Endodermal cell (in vitro differentiated cells): ENCODE measurements around the gene MCOLN1. TPM values are rescaled to one million over a fixed set of nuclear protein-coding genes. Genes with fewer than 3 reads are reported as not detected.

Experiments
- DNase-seq: peaks from one replicate; pipeline ENCODE4 v3.0.0-alpha.2; 2017
- H3K27ac ChIP-seq: 2 replicates; pipeline ENCODE4 v1.5.1; 2013; ENCODE audit warnings: mild to moderate bottlenecking, low read depth, low read length, moderate library complexity
- H3K27me3 ChIP-seq: 2 replicates; pipeline ENCODE4 v1.6.1; 2013; ENCODE audit warnings: mild to moderate bottlenecking, low read length, moderate library complexity; ENCODE audit not compliant: insufficient read depth, control insufficient read depth, poor library complexity, severe bottlenecking
- H3K36me3 ChIP-seq: 2 replicates; pipeline ENCODE4 v1.7.0; 2013; ENCODE audit warnings: mild to moderate bottlenecking, low read length, moderate library complexity; ENCODE audit not compliant: control insufficient read depth, insufficient read depth
- H3K4me1 ChIP-seq: one replicate; pipeline ENCODE4 v1.7.0; 2013; ENCODE audit warnings: low read length; ENCODE audit not compliant: control insufficient read depth, insufficient read depth
- H3K4me3 ChIP-seq: 2 replicates; pipeline ENCODE4 v1.5.1; 2013; ENCODE audit warnings: mild to moderate bottlenecking, low read length, moderate library complexity
- H3K9ac ChIP-seq: 2 replicates; pipeline ENCODE4 v1.6.1; 2013; ENCODE audit warnings: mild to moderate bottlenecking, low read length, moderate library complexity; ENCODE audit not compliant: poor library complexity, severe bottlenecking; ENCODE audit errors: extremely low read depth
- H3K9me3 ChIP-seq: 2 replicates; pipeline ENCODE4 v1.6.1; 2013; ENCODE audit warnings: mild to moderate bottlenecking, low read length, moderate library complexity; ENCODE audit not compliant: control insufficient read depth
- H3K27ac Mint-ChIP-seq: 2 replicates; pipeline ENCODE4 v1.8.0; 2020; ENCODE audit warnings: mixed read lengths
- H3K27me3 Mint-ChIP-seq: 2 replicates; pipeline ENCODE4 v1.8.0; 2021; ENCODE audit warnings: mild to moderate bottlenecking, mixed read lengths; ENCODE audit not compliant: insufficient read depth
- H3K36me3 Mint-ChIP-seq: 2 replicates; pipeline ENCODE4 v1.8.0; 2020; ENCODE audit warnings: low read depth, mixed read lengths
- H3K4me1 Mint-ChIP-seq: 2 replicates; pipeline ENCODE4 v1.8.0; 2020; ENCODE audit warnings: mixed read lengths
- H3K4me3 Mint-ChIP-seq: 2 replicates; pipeline ENCODE4 v1.8.0; 2020; ENCODE audit warnings: mild to moderate bottlenecking, moderate library complexity, mixed read lengths
- H3K9me3 Mint-ChIP-seq: 2 replicates; pipeline ENCODE4 v1.8.0; 2020; ENCODE audit warnings: mild to moderate bottlenecking, mixed read lengths
- WGBS, 2 experiments: methylation state at CpG; one replicate each; pipeline versions ENCODE4 v1.1.5 to v1.1.7; 2013; ENCODE audit warnings: missing lambda C conversion rate in 2 of 2, mixed read lengths in 1 of 2; ENCODE audit not compliant: insufficient coverage in 1 of 2, insufficient read length in 1 of 2; 5-methylcytosine and 5-hydroxymethylcytosine counted together
- total RNA-seq, 2 donors: library from RNA; stranded (reverse); fragmentation: NEBNext Ultra II Directional in 1 of 2; extraction: Animal tissue kit (Norgen Biotek cat#: 25700) in 1 of 2; gene quantifications; 2 replicates in 1 of 2; 3 replicates in 1 of 2; pipeline ENCODE4 v1.2.1, GENCODE V29; 2021
- TF ChIP-seq, protein P1 (sequence below): fragments of 200-600 bp; sonication (generic); conservative IDR thresholded peaks from 2 replicates; pipeline ENCODE4 v1.5.0; 2021; ENCODE audit warnings: antibody characterized with exemption, mild to moderate bottlenecking

MCOLN1 gene
- total RNA-seq, 2 donors from 2014 or later: 18.0 to 21.4 TPM

GRCh38 chr19:7561325-7561724 lies 38.9 kb downstream of the MCOLN1 start:
- H3K27me3 Mint-ChIP-seq: no peaks in the 10 kb centered on the region

DNA sequence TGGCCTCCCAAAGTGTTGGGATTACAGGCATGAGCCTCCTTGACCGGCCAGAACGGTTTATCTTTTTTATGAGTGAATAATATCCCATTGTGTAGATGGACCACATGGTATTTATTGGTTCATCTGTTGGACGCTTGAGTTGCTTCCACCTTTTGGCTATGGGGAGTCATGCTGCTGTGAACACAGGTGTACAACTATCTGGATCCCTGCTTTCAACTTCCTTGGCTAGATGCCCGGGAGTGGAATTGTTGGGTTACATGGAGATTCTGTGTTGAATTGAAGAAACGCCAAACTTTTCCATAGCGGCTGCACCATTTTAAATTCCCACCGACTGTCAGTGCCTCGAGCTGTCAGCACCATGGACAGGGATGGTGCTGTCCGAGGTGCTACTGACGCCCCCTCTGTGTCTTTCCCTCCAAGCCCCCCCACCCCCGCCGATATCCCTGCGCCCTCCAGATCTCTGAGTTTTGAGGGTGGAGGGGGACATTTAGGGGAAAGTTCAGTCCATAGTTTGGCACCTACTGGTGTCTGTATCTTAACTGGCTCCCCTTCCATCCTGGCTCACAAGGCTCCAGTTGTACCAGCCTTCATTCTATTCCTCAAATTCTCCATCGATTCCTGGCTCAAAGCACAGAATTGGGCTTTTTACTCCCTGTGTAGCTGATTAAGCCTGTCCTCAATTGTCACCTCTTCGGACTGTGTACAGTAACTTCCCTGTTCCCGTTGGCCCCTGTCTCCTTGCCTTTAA lies 40.4 kb downstream of the MCOLN1 start:
- 68 to 80% methylated on average over 9 to 13 of the region's 16 CpGs for WGBS, 2 experiments
- Histone ChIP-seq H3K27ac (no peak overlapping the region), H3K36me3 (peaks cover 14% of the 10 kb centered on the region), H3K9ac (no peak overlapping the region), H3K9me3 (no peaks in the 10 kb centered on the region), H3K27me3 (no peaks in the 10 kb centered on the region), H3K4me3 (no peak overlapping the region), H3K4me1 (no peaks in the 10 kb centered on the region)
- no peaks in the 10 kb centered on the region for H3K9me3 Mint-ChIP-seq
- H3K4me3 Mint-ChIP-seq: no peak overlapping the region
- no peak overlapping the region for H3K27ac Mint-ChIP-seq
- no peaks in the 10 kb centered on the region for H3K4me1 Mint-ChIP-seq
- peaks cover 22% of the 10 kb centered on the region for H3K36me3 Mint-ChIP-seq
- TF ChIP-seq, protein P1, sequence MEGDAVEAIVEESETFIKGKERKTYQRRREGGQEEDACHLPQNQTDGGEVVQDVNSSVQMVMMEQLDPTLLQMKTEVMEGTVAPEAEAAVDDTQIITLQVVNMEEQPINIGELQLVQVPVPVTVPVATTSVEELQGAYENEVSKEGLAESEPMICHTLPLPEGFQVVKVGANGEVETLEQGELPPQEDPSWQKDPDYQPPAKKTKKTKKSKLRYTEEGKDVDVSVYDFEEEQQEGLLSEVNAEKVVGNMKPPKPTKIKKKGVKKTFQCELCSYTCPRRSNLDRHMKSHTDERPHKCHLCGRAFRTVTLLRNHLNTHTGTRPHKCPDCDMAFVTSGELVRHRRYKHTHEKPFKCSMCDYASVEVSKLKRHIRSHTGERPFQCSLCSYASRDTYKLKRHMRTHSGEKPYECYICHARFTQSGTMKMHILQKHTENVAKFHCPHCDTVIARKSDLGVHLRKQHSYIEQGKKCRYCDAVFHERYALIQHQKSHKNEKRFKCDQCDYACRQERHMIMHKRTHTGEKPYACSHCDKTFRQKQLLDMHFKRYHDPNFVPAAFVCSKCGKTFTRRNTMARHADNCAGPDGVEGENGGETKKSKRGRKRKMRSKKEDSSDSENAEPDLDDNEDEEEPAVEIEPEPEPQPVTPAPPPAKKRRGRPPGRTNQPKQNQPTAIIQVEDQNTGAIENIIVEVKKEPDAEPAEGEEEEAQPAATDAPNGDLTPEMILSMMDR: no peak
- peak; percentile 74 for DNase-seq
- no peaks in the 10 kb centered on the region for H3K27me3 Mint-ChIP-seq

More at GRCh38 chr19:7561325-7561724, 38.9 kb downstream of the MCOLN1 start:
- Histone ChIP-seq H3K27ac (no peak overlapping the region), H3K36me3 (peaks cover 24% of the 10 kb centered on the region), H3K4me1 (no peaks in the 10 kb centered on the region), H3K27me3 (no peaks in the 10 kb centered on the region), H3K9ac (no peak overlapping the region), H3K9me3 (no peaks in the 10 kb centered on the region), H3K4me3 (no peak overlapping the region)
- TF ChIP-seq, protein P1: no peak
- Mint-ChIP-seq H3K27ac (no peak overlapping the region), H3K4me3 (no peak overlapping the region), H3K4me1 (no peaks in the 10 kb centered on the region), H3K9me3 (no peaks in the 10 kb centered on the region), H3K36me3 (peaks cover 31% of the 10 kb centered on the region)
- no peak for DNase-seq
- WGBS, 2 experiments: 92% methylated on average over 9 to 17 of the region's 17 CpGs

- Mint-ChIP-seq H3K27me3 (no peaks in the 10 kb centered on the region), H3K27ac (no peak overlapping the region), H3K4me3 (no peak overlapping the region), H3K9me3 (no peaks in the 10 kb centered on the region), H3K4me1 (no peaks in the 10 kb centered on the region), H3K36me3 (peaks cover 7% of the 10 kb centered on the region)
- no peaks in the 10 kb centered on the region for H3K27me3 ChIP-seq
- TF ChIP-seq, protein P1: no peak
- DNase-seq: no peak
- no peak overlapping the region for H3K4me3 ChIP-seq
- H3K9me3 ChIP-seq: no peaks in the 10 kb centered on the region
- H3K9ac ChIP-seq: no peak overlapping the region
- WGBS, 2 experiments: 77 to 87% methylated on average over 3 to 4 of the region's 4 CpGs
- H3K36me3 ChIP-seq: no peaks in the 10 kb centered on the region
- H3K27ac ChIP-seq: no peak overlapping the region
- H3K4me1 ChIP-seq: no peaks in the 10 kb centered on the region
Observed at GRCh38 chr19:7564866-7565265, 42.4 kb downstream of the MCOLN1 start.
